HepG2 (cell line): ENCODE results near the gene B3GNT5. TPM values are rescaled to one million over a fixed set of nuclear protein-coding genes. Genes with fewer than 3 reads are reported as not detected.
A peak's percentile ranks its signal among the peaks of the same experiment; 100 is the strongest.

ENCODE experiments used
- DZIP1 ChIP-seq: sonication (generic); formaldehyde crosslinking; IDR thresholded peaks from 2 replicates; pipeline ENCODE4 v1.5.0; 2020; ENCODE audit warnings: mild to moderate bottlenecking, missing genetic modification reagents
- ETV6 ChIP-seq: sonication (generic); formaldehyde crosslinking; conservative IDR thresholded peaks from 2 replicates; pipeline ENCODE4 v1.4.0; 2020; ENCODE audit warnings: missing genetic modification reagents
- HOXA3 ChIP-seq: sonication (generic); formaldehyde crosslinking; IDR thresholded peaks from 2 replicates; pipeline ENCODE4 v1.5.0; 2020; ENCODE audit warnings: missing genetic modification reagents
- SRSF1 ChIP-seq: fragments of 200-400 bp; formaldehyde crosslinking; optimal IDR thresholded peaks from 2 replicates; pipeline ENCODE3; 2017; ENCODE audit warnings: mild to moderate bottlenecking, low read depth, low read length, moderate library complexity
- TARDBP ChIP-seq: sonication (generic); formaldehyde crosslinking; IDR thresholded peaks from 2 replicates; pipeline ENCODE4 v1.8.0; 2022; ENCODE audit warnings: mild to moderate bottlenecking, missing genetic modification reagents
- U2AF2 ChIP-seq: fragments of 200-400 bp; formaldehyde crosslinking; IDR thresholded peaks from 2 replicates; pipeline ENCODE4 v1.6.1; 2017; ENCODE audit warnings: low read depth, mild to moderate bottlenecking, low read length
- ZBTB46 ChIP-seq: sonication (generic); formaldehyde crosslinking; IDR thresholded peaks from 2 replicates; pipeline ENCODE4 v1.4.0; 2020; ENCODE audit warnings: mild to moderate bottlenecking, missing genetic modification reagents, borderline replicate concordance
- ZNF282 ChIP-seq: fragments of 450-650 bp; IDR thresholded peaks from 2 replicates; pipeline ENCODE4 v1.6.1; 2018; ENCODE audit not compliant: partially characterized antibody
- ZNF672 ChIP-seq: sonication (generic); formaldehyde crosslinking; IDR thresholded peaks from 2 replicates; pipeline ENCODE4 v1.8.1; 2022; ENCODE audit warnings: missing genetic modification reagents
- ZSCAN5A ChIP-seq: sonication (generic); formaldehyde crosslinking; IDR thresholded peaks from 2 replicates; pipeline ENCODE4 v1.8.0; 2022; ENCODE audit warnings: mild to moderate bottlenecking, missing genetic modification reagents, borderline replicate concordance
- ZUFSP ChIP-seq: sonication (generic); formaldehyde crosslinking; IDR thresholded peaks from 2 replicates; pipeline ENCODE4 v1.9.0; 2021; ENCODE audit warnings: missing genetic modification reagents, mild to moderate bottlenecking, borderline replicate concordance
- polyA plus RNA-seq, 8 experiments: library from polyadenylated mRNA; depleted of rRNA in 3 of 8; stranded (reverse) in 7 of 8; unstranded in 1 of 8; fragments of >200 nt; fragmentation: Illumina TruSeq in 4 of 8; extraction: Trizol in 4 of 8; gene quantifications; 2 replicates each; pipeline versions ENCODE4 v1.2.1 to v1.2.3, GENCODE V29; 2011 to 2016; ENCODE audit warnings: low read depth in 4 of 8, missing spikeins in 1 of 8, mixed read lengths in 1 of 8; ENCODE audit not compliant: insufficient read depth in 1 of 8
- total RNA-seq, 5 experiments: library from RNA; depleted of rRNA; stranded (reverse); fragments of >200 nt; fragmentation: Illumina TruSeq; extraction: Trizol; gene quantifications; 2 replicates each; pipeline ENCODE4 v1.2.3, GENCODE V29; 2016; ENCODE audit warnings: low read depth in 1 of 5
- TF ChIP-seq, protein P1 (sequence below), 2 experiments: fragments of 450-650 bp in 1 of 2; sonication (generic) in 1 of 2; formaldehyde crosslinking in 1 of 2; IDR thresholded peaks; 2 replicates each; pipeline versions ENCODE4 v1.6.1 to v1.8.0; 2016 to 2022; ENCODE audit warnings: antibody characterized with exemption in 1 of 2, mild to moderate bottlenecking in 1 of 2, missing genetic modification reagents in 1 of 2

B3GNT5 gene
- total and polyA plus RNA-seq, 2 of the 13 experiments (the other 11 are each of a cell fraction or from before 2014, with no cell fraction given) = not detected

- TF ChIP-seq, protein P1, sequence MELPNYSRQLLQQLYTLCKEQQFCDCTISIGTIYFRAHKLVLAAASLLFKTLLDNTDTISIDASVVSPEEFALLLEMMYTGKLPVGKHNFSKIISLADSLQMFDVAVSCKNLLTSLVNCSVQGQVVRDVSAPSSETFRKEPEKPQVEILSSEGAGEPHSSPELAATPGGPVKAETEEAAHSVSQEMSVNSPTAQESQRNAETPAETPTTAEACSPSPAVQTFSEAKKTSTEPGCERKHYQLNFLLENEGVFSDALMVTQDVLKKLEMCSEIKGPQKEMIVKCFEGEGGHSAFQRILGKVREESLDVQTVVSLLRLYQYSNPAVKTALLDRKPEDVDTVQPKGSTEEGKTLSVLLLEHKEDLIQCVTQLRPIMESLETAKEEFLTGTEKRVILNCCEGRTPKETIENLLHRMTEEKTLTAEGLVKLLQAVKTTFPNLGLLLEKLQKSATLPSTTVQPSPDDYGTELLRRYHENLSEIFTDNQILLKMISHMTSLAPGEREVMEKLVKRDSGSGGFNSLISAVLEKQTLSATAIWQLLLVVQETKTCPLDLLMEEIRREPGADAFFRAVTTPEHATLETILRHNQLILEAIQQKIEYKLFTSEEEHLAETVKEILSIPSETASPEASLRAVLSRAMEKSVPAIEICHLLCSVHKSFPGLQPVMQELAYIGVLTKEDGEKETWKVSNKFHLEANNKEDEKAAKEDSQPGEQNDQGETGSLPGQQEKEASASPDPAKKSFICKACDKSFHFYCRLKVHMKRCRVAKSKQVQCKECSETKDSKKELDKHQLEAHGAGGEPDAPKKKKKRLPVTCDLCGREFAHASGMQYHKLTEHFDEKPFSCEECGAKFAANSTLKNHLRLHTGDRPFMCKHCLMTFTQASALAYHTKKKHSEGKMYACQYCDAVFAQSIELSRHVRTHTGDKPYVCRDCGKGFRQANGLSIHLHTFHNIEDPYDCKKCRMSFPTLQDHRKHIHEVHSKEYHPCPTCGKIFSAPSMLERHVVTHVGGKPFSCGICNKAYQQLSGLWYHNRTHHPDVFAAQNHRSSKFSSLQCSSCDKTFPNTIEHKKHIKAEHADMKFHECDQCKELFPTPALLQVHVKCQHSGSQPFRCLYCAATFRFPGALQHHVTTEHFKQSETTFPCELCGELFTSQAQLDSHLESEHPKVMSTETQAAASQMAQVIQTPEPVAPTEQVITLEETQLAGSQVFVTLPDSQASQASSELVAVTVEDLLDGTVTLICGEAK (IDR thresholded peaks at IDR 0.05) = no peak
- TF ChIP-seq, protein P1 (CRISPR knock-in tag; IDR thresholded peaks at IDR 0.05) = no peak
- TF ChIP-seq ZSCAN5A (CRISPR knock-in tag) (0 out of 2 replicates have a peak, but pooled peaks have one; percentile 30), TARDBP (CRISPR knock-in tag) (peak; percentile 82), SRSF1 (no peak), U2AF2 (no peak), ETV6 (CRISPR knock-in tag) (no peak), DZIP1 (CRISPR knock-in tag) (no peak), HOXA3 (CRISPR knock-in tag) (peak; percentile 66; the same call in 1 of the 2 replicates), ZBTB46 (CRISPR knock-in tag) (no peak), ZNF282 (no peak), ZUFSP (no peak), ZNF672 (no peak)
Measured at GRCh38 chr3:183211352-183211751, 41.7 kb upstream of the B3GNT5 start (continued).
